OCI-LY1 (cell line): ENCODE results near the gene OLFM3.

Source experiments
- EZH2 ChIP-seq: fragments of 200-600 bp; sonication (generic), shearing (Covaris generic); IDR thresholded peaks from 2 replicates; pipeline ENCODE4 v1.8.0; 2017; ENCODE audit warnings: borderline replicate concordance, mixed run types, mild to moderate bottlenecking, antibody characterized with exemption, low read length, moderate library complexity, mixed read lengths
- TF ChIP-seq, protein P1 (sequence below): fragments of 200-600 bp; sonication (generic), shearing (Covaris generic); IDR thresholded peaks from 2 replicates; pipeline ENCODE4 v1.5.1; 2017; ENCODE audit warnings: mild to moderate bottlenecking, antibody characterized with exemption, low read length, moderate library complexity, mixed read lengths

DNA sequence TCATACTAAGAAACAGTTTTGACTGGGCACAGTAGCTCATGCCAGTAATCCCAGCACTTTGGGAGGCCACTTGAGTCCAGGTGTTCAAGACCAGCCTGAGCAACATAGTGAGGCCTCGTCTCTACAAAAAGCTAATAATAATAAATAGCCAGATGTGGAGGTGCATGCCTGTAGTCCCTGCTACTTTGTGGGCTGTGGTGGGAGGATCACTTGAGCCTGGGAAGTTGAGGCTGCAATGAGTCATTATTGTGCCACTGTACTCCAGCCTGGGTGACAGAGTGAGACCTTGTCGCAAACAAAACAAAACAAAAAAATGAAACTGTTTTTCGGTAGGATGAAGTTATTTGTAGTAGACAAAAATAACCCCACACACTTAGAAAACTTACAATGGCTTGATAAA lies 19.0 kb upstream of the OLFM3 start:
- no peak for TF ChIP-seq EZH2
- TF ChIP-seq, protein P1, sequence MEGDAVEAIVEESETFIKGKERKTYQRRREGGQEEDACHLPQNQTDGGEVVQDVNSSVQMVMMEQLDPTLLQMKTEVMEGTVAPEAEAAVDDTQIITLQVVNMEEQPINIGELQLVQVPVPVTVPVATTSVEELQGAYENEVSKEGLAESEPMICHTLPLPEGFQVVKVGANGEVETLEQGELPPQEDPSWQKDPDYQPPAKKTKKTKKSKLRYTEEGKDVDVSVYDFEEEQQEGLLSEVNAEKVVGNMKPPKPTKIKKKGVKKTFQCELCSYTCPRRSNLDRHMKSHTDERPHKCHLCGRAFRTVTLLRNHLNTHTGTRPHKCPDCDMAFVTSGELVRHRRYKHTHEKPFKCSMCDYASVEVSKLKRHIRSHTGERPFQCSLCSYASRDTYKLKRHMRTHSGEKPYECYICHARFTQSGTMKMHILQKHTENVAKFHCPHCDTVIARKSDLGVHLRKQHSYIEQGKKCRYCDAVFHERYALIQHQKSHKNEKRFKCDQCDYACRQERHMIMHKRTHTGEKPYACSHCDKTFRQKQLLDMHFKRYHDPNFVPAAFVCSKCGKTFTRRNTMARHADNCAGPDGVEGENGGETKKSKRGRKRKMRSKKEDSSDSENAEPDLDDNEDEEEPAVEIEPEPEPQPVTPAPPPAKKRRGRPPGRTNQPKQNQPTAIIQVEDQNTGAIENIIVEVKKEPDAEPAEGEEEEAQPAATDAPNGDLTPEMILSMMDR = no peak
